ENCODE data around the gene MAGI1.

DNA sequence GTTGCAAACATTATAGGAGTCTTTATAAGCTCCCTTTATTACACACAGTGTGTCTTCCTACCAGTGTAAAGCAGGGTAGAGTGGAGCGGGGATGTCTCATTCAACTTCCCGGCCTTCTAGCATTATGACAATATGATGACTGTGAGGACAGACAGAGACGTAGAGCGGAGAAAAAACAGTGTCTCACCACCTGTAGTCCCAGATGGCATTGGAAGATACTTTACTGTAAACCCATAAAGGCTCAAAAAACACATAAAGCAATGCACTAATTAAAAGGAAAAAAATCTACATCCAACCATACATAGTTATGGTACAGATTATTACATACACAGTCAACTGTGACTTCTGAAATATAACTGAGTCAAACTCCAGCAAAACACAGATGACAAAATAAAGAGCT lies 383.7 kb downstream of the MAGI1 start:
- TF ChIP-seq, protein P1, sequence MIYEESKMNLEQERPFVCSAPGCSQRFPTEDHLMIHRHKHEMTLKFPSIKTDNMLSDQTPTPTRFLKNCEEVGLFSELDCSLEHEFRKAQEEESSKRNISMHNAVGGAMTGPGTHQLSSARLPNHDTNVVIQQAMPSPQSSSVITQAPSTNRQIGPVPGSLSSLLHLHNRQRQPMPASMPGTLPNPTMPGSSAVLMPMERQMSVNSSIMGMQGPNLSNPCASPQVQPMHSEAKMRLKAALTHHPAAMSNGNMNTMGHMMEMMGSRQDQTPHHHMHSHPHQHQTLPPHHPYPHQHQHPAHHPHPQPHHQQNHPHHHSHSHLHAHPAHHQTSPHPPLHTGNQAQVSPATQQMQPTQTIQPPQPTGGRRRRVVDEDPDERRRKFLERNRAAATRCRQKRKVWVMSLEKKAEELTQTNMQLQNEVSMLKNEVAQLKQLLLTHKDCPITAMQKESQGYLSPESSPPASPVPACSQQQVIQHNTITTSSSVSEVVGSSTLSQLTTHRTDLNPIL (CRISPR knock-in tag; IDR thresholded peaks at IDR 0.05; ENCODE audit: low read depth): no peak
- TF ChIP-seq PATZ1 (CRISPR knock-in tag; IDR thresholded peaks at IDR 0.05; ENCODE audit: borderline replicate concordance) (no peak), ZNF565 (CRISPR knock-in tag; conservative IDR thresholded peaks at IDR 0.05; ENCODE audit: low read depth) (no peak), OSR1 (CRISPR knock-in tag; IDR thresholded peaks at IDR 0.05) (no peak), ZNF70 (CRISPR knock-in tag; IDR thresholded peaks at IDR 0.05) (no peak), TOX (CRISPR knock-in tag; IDR thresholded peaks at IDR 0.05; ENCODE audit: borderline replicate concordance) (no peak), ZNF8 (CRISPR knock-in tag; IDR thresholded peaks at IDR 0.05) (no peak), ARNTL (CRISPR knock-in tag; IDR thresholded peaks at IDR 0.05; ENCODE audit: borderline replicate concordance, low read depth) (no peak), SNAI2 (CRISPR knock-in tag; IDR thresholded peaks at IDR 0.05) (no peak), RARB (CRISPR knock-in tag; IDR thresholded peaks at IDR 0.05) (no peak), ZFP3 (CRISPR knock-in tag; IDR thresholded peaks at IDR 0.05) (no peak), CSDC2 (CRISPR knock-in tag; IDR thresholded peaks at IDR 0.05) (no peak), ESRRG (CRISPR knock-in tag; IDR thresholded peaks at IDR 0.05) (no peak)
